GDM1 (cell line): ENCODE measurements around the gene RANBP10.
"Not testable (repeated sequence)": the region's sequence is repeated elsewhere in the genome, so short reads cannot be mapped to it uniquely, and the experiment has no call there.

ENCODE experiments used
- DNase-seq: peaks from one replicate; lab custom pipeline; 2025; lab: John Stamatoyannopoulos, UW

Gene RANBP10

DNA sequence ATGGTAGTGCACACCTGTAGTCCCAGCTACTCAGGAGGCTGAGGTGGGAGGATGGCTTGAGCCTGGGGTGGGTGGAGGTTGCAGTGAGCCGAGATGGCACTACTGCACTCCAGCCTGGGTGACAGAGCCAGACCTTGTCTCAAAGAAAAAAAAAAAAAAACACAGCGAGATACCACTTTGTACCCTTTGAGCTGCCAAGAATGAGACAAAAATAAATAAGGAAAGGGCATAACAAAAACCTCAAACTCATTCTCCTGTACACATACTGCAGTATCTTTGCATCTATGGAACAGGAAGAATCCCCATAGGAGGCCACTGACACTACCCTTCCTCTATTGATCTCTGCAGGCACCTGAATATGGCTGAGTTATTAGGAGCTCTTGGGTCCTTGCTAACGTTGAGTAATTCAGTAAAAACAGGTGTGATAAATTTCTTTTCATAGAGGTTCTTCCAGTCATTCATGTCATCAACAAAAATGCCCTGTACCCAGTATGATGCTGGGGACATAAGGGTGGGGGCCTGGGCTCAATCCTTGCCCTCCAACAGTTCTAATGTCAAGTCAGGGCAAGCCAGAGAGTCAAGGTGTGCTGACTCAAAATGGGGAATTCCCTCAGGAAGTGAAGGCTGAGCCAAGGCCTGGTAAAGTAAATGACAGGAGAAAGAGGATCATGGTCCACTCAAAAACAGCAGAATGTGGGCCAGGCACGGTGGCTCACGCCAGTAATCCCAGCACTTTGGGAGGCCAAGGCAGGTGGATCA, 26.9 kb downstream of the RANBP10 start:
- no peak for DNase-seq

DNA sequence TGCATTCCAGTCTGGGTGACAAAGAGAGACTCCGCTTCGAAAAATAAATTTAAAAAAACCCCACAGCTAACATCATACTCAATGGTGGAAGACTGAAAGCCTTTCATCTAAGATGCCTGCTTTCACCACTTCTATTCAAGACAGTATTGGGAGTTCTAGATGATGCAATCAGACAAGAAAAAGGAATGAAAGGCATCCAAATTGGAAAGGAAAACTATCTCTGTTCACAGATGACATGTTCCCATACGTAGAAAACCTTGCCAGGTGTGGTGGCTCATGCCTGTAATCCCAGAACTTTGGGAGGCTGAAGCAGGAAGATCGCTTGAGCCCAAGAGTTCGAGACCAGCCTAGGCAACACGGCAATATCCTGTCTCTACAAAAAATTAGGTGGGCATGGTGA, 31.1 kb downstream of the RANBP10 start:
- DNase-seq, result no peak

DNA sequence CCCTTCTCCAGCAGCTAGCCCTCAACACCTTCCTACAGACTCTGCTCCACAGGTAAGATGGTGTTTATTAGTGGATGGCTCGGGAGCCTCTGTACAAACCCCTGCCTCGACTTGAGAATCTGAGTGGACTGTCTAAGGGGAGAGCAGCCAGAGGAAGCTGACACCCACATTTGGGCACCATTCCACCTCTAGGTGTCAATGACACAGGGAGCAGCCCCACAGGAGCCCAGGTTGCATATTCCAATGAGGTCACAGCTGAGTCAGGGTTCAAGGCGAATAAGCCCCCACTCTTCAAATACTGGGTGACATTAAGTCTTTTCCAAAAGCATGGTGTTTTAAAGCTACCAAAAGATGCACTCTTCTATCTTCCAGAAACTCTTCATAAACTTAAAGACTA, 31.9 kb downstream of the RANBP10 start:
- DNase-seq, result no peak

DNA sequence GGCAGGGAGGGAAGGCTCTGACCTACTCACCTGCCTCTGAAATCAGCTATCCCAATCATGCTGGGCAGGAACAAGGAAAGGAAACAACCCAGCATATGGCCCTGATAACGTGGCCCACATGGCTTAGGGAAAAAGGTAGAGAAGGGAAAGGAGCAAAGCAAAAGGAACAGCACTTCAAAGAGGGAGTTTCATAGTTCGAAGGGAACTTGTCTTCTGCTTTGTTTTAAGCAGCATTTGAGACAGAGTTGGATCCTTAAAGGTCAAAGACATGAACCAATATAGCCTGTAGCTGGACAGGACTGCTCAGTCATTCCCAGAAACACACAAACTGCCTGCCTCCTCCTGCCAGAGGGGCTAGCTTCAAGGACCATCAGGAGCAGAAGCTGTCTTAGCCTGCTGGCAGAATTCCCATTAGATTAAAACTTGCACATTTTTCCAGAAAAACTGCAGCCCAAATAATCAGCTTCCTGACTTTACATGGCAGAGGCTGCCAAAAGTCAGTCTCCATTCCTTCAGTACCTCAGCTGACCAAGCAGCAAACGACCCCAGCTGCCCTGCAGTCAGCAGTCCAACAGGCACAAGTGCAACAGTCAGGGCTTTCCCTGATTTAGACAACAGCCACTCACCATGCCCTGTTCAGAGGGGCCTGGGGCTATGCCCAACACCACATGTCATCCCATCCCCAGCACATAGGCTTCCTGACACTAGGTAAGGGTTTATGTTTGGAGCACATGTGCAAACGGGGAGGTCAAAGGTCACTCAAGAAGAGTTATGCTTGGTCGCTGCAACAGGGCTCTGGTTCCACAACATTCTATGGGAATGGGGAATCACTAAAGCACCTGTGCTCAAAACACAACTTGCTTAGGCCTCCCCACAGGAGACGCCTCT, 32.5 kb downstream of the RANBP10 start:
- no peak for DNase-seq

DNA sequence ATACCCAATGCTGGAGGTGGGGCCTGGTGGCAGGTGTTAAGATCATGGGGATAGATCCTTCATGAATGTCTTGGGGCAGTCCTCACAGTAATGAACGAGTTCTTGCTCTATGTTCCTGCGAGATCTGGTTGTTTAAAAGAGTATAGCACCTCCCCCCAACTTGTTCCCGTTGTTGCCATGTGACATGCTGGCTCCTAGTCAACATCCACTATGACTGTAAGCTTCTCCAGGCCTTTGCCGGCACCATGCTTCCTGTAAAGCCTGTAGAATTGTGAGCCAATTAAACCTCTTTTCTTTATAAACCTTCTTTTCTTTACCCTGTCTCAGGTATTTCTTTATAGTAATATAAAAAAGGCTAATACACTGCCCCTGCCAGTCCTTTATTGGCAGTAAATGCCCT, 33.3 kb downstream of the RANBP10 start:
- no peak for DNase-seq

DNA sequence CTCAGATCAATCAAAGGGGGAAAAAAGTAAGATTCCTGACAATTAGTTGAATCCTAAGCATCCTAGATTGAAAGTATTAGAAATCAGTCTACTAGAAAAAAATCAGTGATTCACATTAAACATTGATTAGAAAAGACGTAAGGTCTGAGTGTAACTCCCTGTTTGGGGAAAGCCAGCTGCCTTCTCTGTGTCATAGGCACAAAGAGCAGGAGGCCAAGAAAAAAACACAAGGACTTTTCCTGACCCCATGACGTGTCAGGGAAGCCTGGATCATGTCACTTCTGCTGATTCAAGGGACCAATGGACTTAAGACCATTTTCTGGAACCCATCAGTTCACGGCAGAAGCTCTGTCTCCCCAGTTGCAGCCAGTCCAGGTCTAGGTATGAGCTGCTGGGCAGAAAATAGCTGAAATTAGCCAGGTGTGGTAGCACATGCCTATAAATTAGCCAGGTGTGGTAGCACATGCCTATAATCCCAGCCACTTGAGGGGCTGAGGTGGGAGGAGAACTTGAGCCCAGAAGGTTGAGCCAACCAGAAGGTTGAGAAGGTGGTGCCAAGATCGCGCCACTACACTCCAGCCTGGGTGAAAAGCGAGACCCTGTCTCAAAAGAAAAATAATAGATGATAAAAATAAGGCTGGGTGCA, 35.9 kb downstream of the RANBP10 start:
- DNase-seq, result no peak

DNA sequence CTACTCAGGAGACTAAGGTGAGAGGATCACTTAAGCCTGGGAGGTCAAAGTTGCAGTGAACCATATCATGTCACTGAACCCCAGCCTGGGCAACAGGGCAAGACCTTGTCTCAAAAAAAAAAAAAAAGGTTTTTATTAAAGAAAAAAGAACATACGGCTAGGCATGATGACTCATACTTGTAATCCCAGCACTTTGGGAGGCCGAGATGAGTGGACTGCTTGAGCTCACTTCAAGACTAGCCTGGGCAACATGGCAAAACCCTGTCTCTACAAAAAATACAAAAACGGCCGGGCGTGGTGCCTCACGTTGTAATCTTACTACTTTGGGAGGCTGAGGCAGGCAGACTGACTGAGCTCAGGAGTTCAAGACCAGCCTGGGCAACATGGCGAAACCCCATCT, 38.4 kb downstream of the RANBP10 start:
- no peak for DNase-seq

DNA sequence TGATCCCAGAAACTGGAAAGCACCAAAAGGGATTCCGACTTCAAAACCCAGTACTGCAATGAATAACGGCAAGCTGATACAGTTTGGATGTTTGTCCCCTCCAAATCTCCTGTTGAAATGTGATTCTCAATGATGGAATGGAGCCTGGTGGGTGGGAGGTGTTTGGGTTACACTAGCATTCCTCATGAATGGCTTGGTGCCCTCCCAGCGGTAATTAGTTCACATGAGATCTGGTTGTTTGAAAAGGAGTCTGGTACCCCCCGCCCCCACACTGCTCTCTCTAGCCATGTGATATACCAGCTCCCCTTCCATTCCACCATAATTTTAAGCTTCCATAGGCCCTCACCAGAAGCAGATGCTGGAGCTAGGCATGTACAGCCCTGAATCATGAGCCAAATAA, 40.1 kb downstream of the RANBP10 start:
- DNase-seq, result no peak

DNA sequence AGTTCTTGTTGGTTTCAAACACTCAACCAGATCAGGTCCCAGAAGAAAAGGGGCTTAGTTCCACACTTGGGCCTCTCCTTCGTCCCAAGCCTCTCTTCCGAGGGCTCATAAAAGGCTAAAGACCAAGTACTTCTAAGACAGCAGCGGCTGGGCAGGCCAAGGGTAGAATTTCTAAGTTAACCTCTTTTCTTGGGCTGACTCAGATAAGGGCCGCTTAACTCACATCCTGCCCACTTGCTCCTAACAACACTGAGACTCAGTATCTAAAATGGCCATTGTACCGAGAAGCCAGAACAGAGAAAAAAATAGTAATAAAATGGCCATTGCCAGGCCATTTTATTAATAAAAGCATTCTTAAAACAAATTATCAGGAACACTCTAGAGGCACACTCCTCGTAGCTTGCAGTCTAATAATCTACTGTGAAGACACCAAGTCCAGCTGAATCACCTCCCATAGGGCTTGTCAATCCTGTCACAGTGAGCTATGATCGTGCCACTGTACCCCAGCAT, 42.1 kb downstream of the RANBP10 start:
- DNase-seq, result no peak

DNA sequence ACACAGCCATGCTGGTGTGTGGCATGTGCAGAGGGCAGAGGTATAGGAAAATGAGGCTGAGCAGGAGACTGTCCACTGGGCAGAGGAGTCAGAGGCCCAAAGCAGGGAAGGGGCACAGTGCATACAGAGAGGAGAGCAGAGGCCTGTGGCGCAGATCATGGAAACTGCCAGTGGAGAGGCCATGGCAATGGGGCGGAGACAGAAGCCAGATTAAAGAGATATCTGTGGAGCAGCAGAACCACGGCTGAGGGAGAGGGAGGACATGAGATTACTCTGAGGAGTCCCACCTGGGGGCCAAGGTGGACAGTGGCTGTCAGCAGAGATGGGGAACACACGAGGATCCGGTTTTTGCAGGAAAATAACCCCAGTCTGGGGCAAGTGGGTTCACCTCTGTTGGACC, 43.3 kb downstream of the RANBP10 start:
- no peak for DNase-seq

DNA sequence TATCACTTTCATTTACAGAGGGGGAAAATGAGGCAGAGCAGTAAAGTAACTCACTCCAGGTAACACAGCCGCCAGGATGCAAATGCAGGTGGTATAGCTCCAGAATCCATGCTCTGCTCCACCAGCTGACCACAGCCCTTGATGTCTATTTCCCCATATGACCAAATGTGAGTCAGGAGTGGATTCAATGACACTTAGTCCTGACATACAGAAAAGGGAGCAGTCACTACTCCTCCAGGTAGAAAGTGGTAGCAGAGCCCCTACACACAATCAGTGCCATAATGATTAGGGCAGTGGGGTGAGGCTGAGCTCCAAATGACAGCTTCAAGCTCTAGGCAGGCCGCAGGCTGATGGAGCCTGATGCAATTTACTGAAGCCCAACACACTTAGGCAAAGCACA, 44.0 kb downstream of the RANBP10 start:
- DNase-seq, result no peak

DNA sequence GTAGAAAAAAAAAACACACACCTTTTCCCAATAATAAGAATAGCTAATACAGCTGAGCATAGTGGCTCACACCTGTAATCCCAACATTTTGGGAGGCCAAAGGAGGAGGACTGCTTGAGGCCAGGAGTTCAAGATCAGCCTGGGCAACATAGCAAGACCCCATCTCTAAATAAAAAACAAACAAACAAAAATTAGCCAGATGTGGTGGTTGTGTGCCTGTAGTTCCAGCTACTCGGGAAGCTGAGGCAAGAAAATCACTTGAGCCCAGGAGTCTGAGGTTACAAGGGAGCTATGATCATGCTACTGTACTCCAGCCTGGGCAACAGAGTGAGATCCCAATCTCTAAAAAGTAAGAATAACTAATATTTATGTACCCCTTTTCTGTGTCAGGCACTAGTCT, 44.4 kb downstream of the RANBP10 start:
- no peak for DNase-seq

DNA sequence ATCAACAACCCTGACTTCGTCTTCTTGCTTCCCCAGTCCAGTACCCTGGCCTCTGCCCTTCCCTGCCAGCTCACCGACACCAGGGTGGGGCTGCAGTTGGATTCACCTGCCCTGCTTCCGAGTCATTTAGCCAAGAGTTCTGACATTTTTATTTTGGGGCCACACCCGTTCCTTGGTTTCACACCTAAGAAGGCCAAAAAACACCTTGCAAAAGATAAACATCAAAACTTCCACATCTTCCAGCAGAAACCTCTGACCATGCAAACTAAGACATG, 45.5 kb downstream of the RANBP10 start:
- no peak for DNase-seq

DNA sequence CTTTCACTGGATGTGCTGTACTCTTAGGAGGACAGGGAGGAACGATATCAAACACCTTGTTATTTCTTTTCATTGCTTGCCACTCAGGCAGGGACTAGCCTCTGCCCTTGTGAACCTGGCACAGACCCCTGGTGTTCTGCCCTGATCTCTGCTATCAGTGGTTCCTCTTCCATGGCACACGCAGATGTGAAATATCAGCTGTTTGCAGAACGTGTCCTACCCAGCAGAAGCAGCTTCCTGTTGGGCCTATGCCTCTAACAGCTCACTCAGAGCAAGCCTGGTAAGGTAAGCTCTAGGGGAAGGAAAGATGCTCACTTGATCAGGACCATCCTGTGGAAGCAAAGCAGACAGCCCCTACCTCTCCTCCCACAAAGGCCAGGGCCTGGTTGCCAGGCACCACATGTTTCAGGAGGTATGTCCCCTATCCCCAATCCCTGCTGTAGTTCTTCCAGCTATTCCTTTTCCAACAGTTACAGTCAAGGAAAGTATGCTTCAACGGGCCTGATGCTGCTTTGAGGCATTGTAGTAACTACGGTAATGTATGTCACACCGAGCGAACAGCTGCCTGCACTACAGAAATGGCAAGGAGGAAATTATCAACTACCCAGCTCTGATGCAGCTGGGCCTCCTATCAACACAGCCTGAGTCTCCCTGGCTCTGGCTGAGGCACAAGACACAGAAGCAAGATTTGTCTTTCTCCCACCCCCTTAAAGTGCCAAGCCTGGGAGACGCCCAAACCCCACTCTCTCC, 46.0 kb downstream of the RANBP10 start:
- no peak for DNase-seq

DNA sequence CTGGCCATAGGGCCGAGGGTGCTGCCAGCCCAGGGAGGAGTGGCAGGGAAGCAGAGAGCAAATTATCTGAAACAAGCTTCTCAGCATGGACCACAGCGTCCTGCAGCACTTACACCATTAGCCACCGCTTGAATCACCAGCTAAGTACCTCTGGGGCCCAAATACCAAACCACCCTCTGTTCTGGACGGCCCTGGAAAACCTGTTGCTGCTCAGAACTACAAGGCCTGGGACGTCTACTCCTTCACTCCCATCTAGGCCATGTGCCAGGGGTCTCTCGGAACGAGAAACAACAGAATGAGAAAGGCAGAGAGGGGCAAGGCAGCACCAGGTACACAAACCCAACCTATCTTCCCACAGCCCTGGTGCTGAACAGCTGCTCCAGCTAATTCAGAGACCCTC, 47.4 kb downstream of the RANBP10 start:
- no peak for DNase-seq

DNA sequence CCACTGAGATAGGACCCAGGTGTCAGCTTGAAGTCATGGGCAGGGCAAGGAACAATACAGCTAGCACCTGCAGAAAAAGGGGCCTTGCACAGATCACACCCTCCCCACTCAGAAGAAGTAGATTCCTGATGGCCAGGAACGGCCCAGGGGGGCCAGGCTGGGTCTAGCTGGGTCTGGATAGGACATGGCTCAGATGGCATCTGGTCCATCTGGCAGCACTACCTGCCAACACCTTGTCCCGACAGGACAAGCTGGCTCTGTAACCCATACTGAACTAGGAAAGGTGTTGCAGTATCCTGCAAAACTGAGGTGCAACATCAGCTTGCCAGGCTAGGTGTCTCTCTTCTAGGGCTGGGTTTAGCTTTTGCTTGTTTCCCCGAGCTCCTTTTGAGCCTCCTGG, 48.4 kb downstream of the RANBP10 start:
- no peak for DNase-seq

DNA sequence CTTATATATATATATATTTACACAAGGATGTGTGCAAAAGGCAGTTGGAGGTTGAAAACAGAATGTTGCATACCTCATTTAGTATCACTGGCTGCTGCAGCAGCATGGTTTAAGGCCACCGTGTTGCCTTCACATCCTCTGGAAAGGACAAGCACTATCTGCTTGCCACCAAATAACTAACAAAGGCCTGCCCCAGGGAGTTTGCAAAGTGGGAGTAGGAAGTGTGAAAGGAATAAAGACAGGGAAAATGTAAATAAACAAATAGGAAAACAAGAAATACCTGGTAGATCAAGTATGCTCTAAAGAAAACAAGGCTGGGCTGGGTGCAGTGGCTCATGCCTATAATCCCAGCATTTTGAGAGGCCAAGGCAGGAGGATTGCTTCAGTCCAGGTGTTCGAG, 53.7 kb downstream of the RANBP10 start:
- DNase-seq, result no peak

DNA sequence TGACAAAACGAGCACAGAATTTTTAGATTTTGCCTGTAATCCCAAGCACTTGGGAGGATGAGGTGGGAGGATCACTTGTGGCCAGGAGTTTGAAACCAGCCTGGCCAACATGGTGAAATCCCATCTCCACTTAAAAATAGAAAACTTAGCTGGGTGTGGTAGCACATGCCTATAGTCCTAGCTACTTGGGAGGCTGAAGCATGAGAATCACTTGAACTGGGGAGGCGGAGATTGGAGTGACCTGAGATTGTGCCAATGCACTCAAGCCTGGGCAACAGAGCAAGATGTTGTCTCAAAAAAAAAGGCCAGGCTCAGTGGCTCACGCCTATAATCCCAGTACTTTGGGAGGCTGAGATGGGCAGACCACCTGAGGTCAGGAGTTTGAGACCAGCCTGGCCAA, 55.0 kb downstream of the RANBP10 start:
- not testable (repeated sequence) for DNase-seq

DNA sequence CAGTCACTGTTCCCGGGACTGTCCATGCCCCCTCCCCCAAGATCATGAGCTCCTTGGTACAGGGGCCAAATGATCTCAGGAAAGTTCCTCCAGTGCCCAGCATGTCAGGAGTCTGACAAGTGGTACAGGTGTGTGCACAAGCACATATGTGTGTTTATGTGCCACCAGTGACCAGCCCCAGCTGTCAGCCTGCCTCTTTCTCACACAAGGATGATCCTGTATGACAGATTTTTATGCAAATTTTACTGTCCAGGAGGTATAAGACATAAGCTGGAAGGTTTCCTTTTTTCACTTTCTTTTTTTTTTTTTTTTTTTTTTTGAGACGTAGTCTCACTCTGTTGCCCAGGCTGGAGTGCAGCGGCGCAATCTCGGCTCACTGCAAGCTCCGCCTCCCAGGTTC, 55.9 kb downstream of the RANBP10 start:
- DNase-seq, result no peak

DNA sequence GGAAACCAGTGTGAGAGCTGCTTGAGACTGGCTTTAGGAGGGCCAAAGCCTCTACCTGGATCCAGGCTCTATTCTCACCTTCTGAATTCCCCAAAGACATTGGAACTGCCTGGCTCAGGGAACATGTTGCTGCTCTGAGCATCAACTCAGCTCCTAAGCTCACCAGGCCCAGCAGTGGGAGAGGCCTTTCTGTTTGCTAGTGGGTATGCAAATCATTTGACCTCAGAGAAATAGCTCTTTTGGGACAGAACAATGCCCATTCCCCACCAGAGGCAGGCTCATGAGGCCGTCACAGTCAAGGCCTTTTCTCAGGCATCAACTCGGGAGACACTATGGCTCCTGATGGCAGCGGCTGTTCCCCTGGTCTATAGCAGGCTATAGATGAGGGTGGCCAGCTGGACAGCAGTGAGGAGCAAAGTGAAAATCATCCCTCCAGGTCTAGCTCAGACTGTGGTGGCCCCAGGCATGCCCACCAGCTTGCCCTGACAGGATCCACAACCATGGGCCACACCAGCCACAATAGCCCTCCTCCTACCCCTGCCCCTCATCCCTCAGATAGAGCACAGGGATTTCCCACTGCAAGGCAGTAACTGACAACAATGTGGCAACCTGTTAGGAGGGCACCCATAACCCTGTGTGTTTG, 56.8 kb downstream of the RANBP10 start:
- no peak for DNase-seq

DNA sequence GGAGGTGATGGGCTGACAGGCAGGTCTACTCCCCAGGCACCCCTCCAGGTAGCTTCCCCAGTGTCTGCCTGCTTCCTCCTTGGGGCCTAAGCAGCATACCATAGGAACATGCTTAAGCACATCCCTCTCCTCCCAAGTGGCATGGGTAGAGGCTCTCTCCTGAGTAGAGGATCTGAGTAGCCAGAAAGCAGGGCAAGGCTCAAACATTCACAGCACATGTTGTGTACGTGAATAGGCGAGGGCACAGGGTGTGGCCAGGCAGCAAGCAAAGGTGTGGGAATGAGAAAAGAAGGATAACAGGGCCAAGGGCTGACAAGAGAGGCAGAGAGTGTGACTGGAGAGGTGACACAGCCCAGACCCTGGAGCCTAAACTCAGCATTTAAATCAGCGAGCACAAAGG, 57.5 kb downstream of the RANBP10 start:
- no peak for DNase-seq

DNA sequence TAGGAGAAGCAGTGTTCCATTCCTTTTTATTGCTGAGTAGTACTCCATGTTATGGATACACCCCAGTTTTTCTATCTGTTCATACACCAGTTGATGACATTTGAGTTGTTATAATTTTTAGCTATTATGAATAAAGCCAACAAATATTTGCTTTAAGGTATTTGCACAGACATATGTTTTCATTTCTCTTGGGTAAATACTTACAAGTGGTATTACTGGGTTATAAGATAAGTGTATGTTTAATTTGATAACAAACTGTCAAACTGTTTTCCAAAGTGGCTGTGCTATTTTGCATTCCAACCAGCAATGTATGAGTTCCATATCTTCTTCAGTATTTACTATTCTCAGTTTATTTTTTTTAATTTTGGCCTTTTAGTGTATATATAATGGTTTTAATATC, 59.5 kb downstream of the RANBP10 start:
- no peak for DNase-seq
